HepG2 (cell line): Measurements from ENCODE around the gene NDUFB3. TPM values are rescaled to one million over a fixed set of nuclear protein-coding genes. Genes with fewer than 3 reads are reported as not detected.

Experiments
- ATAC-seq: fragments of 200-7000 bp; cut with Tn5 transposase; 3 replicates; pipeline ENCODE4 v1.9.1; 2020; ENCODE audit warnings: mild to moderate bottlenecking, moderate library complexity
- BruUV-seq: library from RNA; stranded (reverse); fragments of 400-500 nt; replicated peaks from 2 replicates; lab custom pipeline; 2021; lab: Mats Ljungman, UMichigan
- CTCF ChIA-PET: fragments of 300-600 bp; formaldehyde crosslinking; extraction: SDS; loops from one replicate; lab custom pipeline; 2021; ENCODE audit warnings: low total read pairs, inconsistent platforms, low intra/inter-chr PET ratio; lab: Yijun Ruan, JAX
- POLR2A ChIA-PET: fragments of 350-600 bp; sonication (Branson Sonifier 250); formaldehyde crosslinking; loops from one replicate; lab custom pipeline; 2020; ENCODE audit warnings: antibody characterized with exemption, inconsistent platforms; lab: Yijun Ruan, JAX
- DNase-seq: peaks from one replicate; pipeline ENCODE4 v3.0.0-alpha.2; 2015; ENCODE audit warnings: low spot score
- FAIRE-seq: peaks from 3 replicates; lab custom pipeline; 2011; peaks lifted over from hg19 to GRCh38; lab: Jason Lieb, UNC
- H2AFZ ChIP-seq: one replicate; pipeline ENCODE4 v1.6.1; 2011; ENCODE audit warnings: low read length, inconsistent platforms
- H3K27ac ChIP-seq: fragments of 300-600 bp; 3 replicates; pipeline ENCODE4 v1.8.0; 2011; ENCODE audit warnings: mixed run types, mild to moderate bottlenecking, mixed read lengths, low read length, inconsistent platforms; ENCODE audit not compliant: insufficient read depth; ENCODE audit errors: extremely low read length
- H3K27me3 ChIP-seq, 2 experiments: fragments of 200-600 bp in 1 of 2; 2 replicates in 1 of 2; 3 replicates in 1 of 2; pipeline versions ENCODE4 v1.6.0 to v1.8.0; 2011; ENCODE audit warnings: low read length in 2 of 2, mild to moderate bottlenecking in 2 of 2, moderate library complexity in 2 of 2, inconsistent platforms in 1 of 2; ENCODE audit not compliant: insufficient read depth in 2 of 2, control insufficient read depth in 1 of 2
- H3K36me3 ChIP-seq, 2 experiments: fragments of 200-600 bp in 1 of 2; replicated peaks in 1 of 2; 2 replicates in 1 of 2; 3 replicates in 1 of 2; pipeline versions ENCODE4 v1.5.1 to v1.8.0; 2011; ENCODE audit warnings: low read length in 2 of 2, inconsistent platforms in 1 of 2; ENCODE audit not compliant: insufficient read depth in 2 of 2, control insufficient read depth in 1 of 2
- H3K4me1 ChIP-seq: 2 replicates; pipeline ENCODE4 v1.5.1; 2012; ENCODE audit warnings: low read length, inconsistent platforms; ENCODE audit not compliant: insufficient read depth
- H3K4me2 ChIP-seq: 2 replicates; pipeline ENCODE4 v1.6.0; 2011; ENCODE audit warnings: low read depth, low read length, inconsistent platforms
- H3K4me3 ChIP-seq, 3 experiments: fragments of 200-600 bp in 1 of 3; sonication (generic), shearing (Covaris generic) in 1 of 3; replicated peaks in 1 of 3; 2 replicates each; pipeline ENCODE4 v1.5.1; 2011 to 2016; ENCODE audit warnings: low read length in 3 of 3, inconsistent platforms in 2 of 3, low read depth in 2 of 3, mild to moderate bottlenecking in 2 of 3, control low read depth in 1 of 3, mixed read lengths in 1 of 3; ENCODE audit not compliant: insufficient read depth in 1 of 3
- H3K79me2 ChIP-seq: one replicate; pipeline ENCODE4 v1.6.1; 2011; ENCODE audit warnings: low read length, inconsistent platforms; ENCODE audit not compliant: insufficient read depth
- H3K9ac ChIP-seq: 2 replicates; pipeline ENCODE4 v1.6.0; 2011; ENCODE audit warnings: mild to moderate bottlenecking, low read depth, low read length, inconsistent platforms; ENCODE audit not compliant: insufficient read depth
- H3K9me3 ChIP-seq: 2 replicates; pipeline ENCODE4 v1.5.1; 2012; ENCODE audit warnings: mild to moderate bottlenecking, low read length
- H4K20me1 ChIP-seq: 2 replicates; pipeline ENCODE4 v1.6.0; 2011; ENCODE audit warnings: inconsistent platforms, mild to moderate bottlenecking, low read length, moderate library complexity; ENCODE audit not compliant: insufficient read depth
- HMGXB4 ChIP-seq, 2 experiments: sonication (generic) in 1 of 2; formaldehyde crosslinking in 1 of 2; IDR thresholded peaks; 2 replicates each; pipeline versions ENCODE4 v1.4.0 to v1.6.1; 2018 to 2020; ENCODE audit warnings: missing genetic modification reagents in 2 of 2, borderline replicate concordance in 1 of 2, low read depth in 1 of 2, mild to moderate bottlenecking in 1 of 2, missing biosample characterization in 1 of 2
- MBNL3 ChIP-seq: fragments of 250-450 bp; sonication (Bioruptor Pico); conservative IDR thresholded peaks from 2 replicates; pipeline ENCODE4 v1.8.0; 2022; ENCODE audit warnings: mild to moderate bottlenecking, inconsistent platforms
- MIER3 ChIP-seq: IDR thresholded peaks from 2 replicates; pipeline ENCODE4 v1.6.1; 2016; ENCODE audit warnings: missing compliant biosample characterization, borderline replicate concordance
- NONO ChIP-seq, 2 experiments: fragments of 450-650 bp in 1 of 2; sonication (generic) in 1 of 2; formaldehyde crosslinking in 1 of 2; IDR thresholded peaks in 1 of 2; conservative IDR thresholded peaks in 1 of 2; 2 replicates each; pipeline versions ENCODE4 v1.6.1 to v1.8.0; 2017 to 2022; ENCODE audit warnings: mild to moderate bottlenecking in 1 of 2, missing genetic modification reagents in 1 of 2, moderate library complexity in 1 of 2
- RNF219 ChIP-seq: sonication (generic); formaldehyde crosslinking; IDR thresholded peaks from 2 replicates; pipeline ENCODE4 v1.5.0; 2020; ENCODE audit warnings: mild to moderate bottlenecking, missing genetic modification reagents
- SSRP1 ChIP-seq: IDR thresholded peaks from 2 replicates; pipeline ENCODE4 v1.6.1; 2016; ENCODE audit warnings: control low read depth
- TBL1XR1 ChIP-seq: fragments of 150-350 bp; IDR thresholded peaks from 2 replicates; pipeline ENCODE4 v1.6.1; 2014; ENCODE audit warnings: borderline replicate concordance, low read length; ENCODE audit not compliant: partially characterized antibody
- TEAD3 ChIP-seq: optimal IDR thresholded peaks from 2 replicates; pipeline ENCODE3; 2016; ENCODE audit warnings: borderline replicate concordance
- ZBTB2 ChIP-seq: sonication (generic); formaldehyde crosslinking; IDR thresholded peaks from 2 replicates; pipeline ENCODE4 v1.8.0; 2022; ENCODE audit warnings: low read depth, missing genetic modification reagents
- ZFX ChIP-seq: sonication (generic); formaldehyde crosslinking; IDR thresholded peaks from 2 replicates; pipeline ENCODE4 v1.4.0; 2020; ENCODE audit warnings: mild to moderate bottlenecking, low read depth, missing genetic modification reagents, moderate library complexity
- ZMAT3 ChIP-seq: sonication (generic); formaldehyde crosslinking; conservative IDR thresholded peaks from 2 replicates; pipeline ENCODE4 v1.7.0; 2021; ENCODE audit warnings: missing genetic modification reagents
- ZNF317 ChIP-seq: sonication (generic); formaldehyde crosslinking; IDR thresholded peaks from 2 replicates; pipeline ENCODE4 v1.5.0; 2020; ENCODE audit warnings: mild to moderate bottlenecking, missing genetic modification reagents
- ZNF446 ChIP-seq: sonication (generic); formaldehyde crosslinking; IDR thresholded peaks from 2 replicates; pipeline ENCODE4 v1.5.0; 2020; ENCODE audit warnings: mild to moderate bottlenecking, missing genetic modification reagents
- ZNF639 ChIP-seq: conservative IDR thresholded peaks from 2 replicates; pipeline ENCODE4 v1.6.1; 2018; ENCODE audit warnings: missing genetic modification reagents
- ZNF652 ChIP-seq: IDR thresholded peaks from 2 replicates; pipeline ENCODE4 v1.6.1; 2016; ENCODE audit warnings: low read depth, borderline replicate concordance
- ZNF784 ChIP-seq: sonication (generic); formaldehyde crosslinking; IDR thresholded peaks from 2 replicates; pipeline ENCODE4 v1.5.1; 2020; ENCODE audit warnings: missing genetic modification reagents, mild to moderate bottlenecking, borderline replicate concordance
- in situ Hi-C: cut with HindIII; loops from 2 replicates; pipeline ENCODE4 v1.10.0; 2017; ENCODE audit warnings: low pct_unique_long_range_greater_than_20kb; ENCODE audit not compliant: extremely low pct_ligation_motif_present
- intact Hi-C: fragments of 100-400 bp; cut with micrococcal nuclease; formaldehyde crosslinking; loops from one replicate; pipeline ENCODE4 v1.10.0; 2022; ENCODE audit not compliant: unreplicated experiment
- polyA plus RNA-seq, 8 experiments: library from polyadenylated mRNA; depleted of rRNA in 3 of 8; stranded (reverse) in 7 of 8; unstranded in 1 of 8; fragments of >200 nt; fragmentation: Illumina TruSeq in 4 of 8; extraction: Trizol in 4 of 8; gene quantifications; 2 replicates each; pipeline versions ENCODE4 v1.2.1 to v1.2.3, GENCODE V29; 2011 to 2016; ENCODE audit warnings: low read depth in 4 of 8, missing spikeins in 1 of 8, mixed read lengths in 1 of 8; ENCODE audit not compliant: insufficient read depth in 1 of 8
- total RNA-seq, 5 experiments: library from RNA; depleted of rRNA; stranded (reverse); fragments of >200 nt; fragmentation: Illumina TruSeq; extraction: Trizol; gene quantifications; 2 replicates each; pipeline ENCODE4 v1.2.3, GENCODE V29; 2016; ENCODE audit warnings: low read depth in 1 of 5

The NDUFB3 gene
- total and polyA plus RNA-seq, 2 of the 13 experiments (the other 11 are each of a cell fraction or from before 2014, with no cell fraction given), result 50.7 to 159 TPM

GRCh38 chr2:201114846-201115245 is 43.0 kb downstream of the NDUFB3 start:
- peaks cover 5% of the 10 kb centered on the region for H4K20me1 ChIP-seq
- intact Hi-C loops (loop anchor here (5.0 kb wide), 1 partner anchor 228 kb away; the partner anchor contains the start of genes NIF3L1 and PPIL3), in situ Hi-C loops (loop anchor here (5.0 kb wide), 1 partner anchor 43 kb away; the partner anchor contains the start of genes HYCC2 and NDUFB3)
- DNase-seq (no peak), ATAC-seq (no peak), FAIRE-seq (no peak)
- H3K4me3 ChIP-seq, result peak overlapping the region; percentile 34 to 90 (median 35)
- BruUV-seq, result TSS peak; percentile 71
- H3K4me2 ChIP-seq, result peak overlapping the region; percentile 97
- H3K4me1 ChIP-seq, result peaks cover 58% of the 10 kb centered on the region
- peaks cover 30% of the 10 kb centered on the region for H3K79me2 ChIP-seq
- peak overlapping the region; percentile 94 for H3K9ac ChIP-seq
- CTCF ChIA-PET, result no interaction called here
- H3K9me3 ChIP-seq, result no peaks in the 10 kb centered on the region
- POLR2A ChIA-PET, result interaction anchor here (0.9 to 5.8 kb wide), 10 partner anchors 10 to 251 kb away, joined by 3 to 75 read pairs (median 8); partner anchors contain the start of genes CLK1 and ORC2
- no peaks in the 10 kb centered on the region for H3K36me3 ChIP-seq
- H3K27ac ChIP-seq, result peak overlapping the region; percentile 91
- H3K27me3 ChIP-seq, result no peaks in the 10 kb centered on the region; a peak in 2 of 5 replicates
- H2AFZ ChIP-seq, result no peak overlapping the region
- TF ChIP-seq NONO (IDR thresholded peaks at IDR 0.05) (no peak), NONO (CRISPR knock-in tag; conservative IDR thresholded peaks at IDR 0.05) (0 out of 2 replicates have a peak, but pooled peaks have one; percentile 12), ZBTB2 (CRISPR knock-in tag) (no peak), MIER3 (0 out of 2 replicates have a peak, but pooled peaks have one; percentile 18), ZNF639 (CRISPR knock-in tag) (no peak), ZNF317 (0 out of 2 replicates have a peak, but pooled peaks have one; percentile 11), SSRP1 (CRISPR knock-in tag) (peak; percentile 36; the same call in 1 of the 2 replicates), RNF219 (CRISPR knock-in tag) (no peak), TBL1XR1 (peak; percentile 21), ZNF784 (CRISPR knock-in tag) (0 out of 2 replicates have a peak, but pooled peaks have one; percentile 38), ZFX (no peak), ZNF446 (CRISPR knock-in tag) (no peak), TEAD3 (CRISPR knock-in tag) (peak; percentile 41), HMGXB4 (CRISPR knock-in tag; IDR thresholded peaks at IDR 0.05; ENCODE audit: borderline replicate concordance in 1 of 2, low read depth in 1 of 2) (no peak), MBNL3 (CRISPR knock-in tag) (no peak), ZMAT3 (peak; percentile 40; the same call in 1 of the 2 replicates), ZNF652 (peak; percentile 59; the same call in 1 of the 2 replicates)
